HL-60/S4 treated with retinoic acid at 250 ng/mL for 4 days and 3 days (cell line): ENCODE measurements around the gene MPLKIP.
"Not testable (repeated sequence)": the region's sequence is repeated elsewhere in the genome, so short reads cannot be mapped to it uniquely, and the experiment has no call there.

Experiments
- in situ Hi-C: fragments of 300-500 bp; cut with MboI; formaldehyde crosslinking; loops from 2 replicates; pipeline ENCODE4 v1.7.0; 2022; ENCODE audit warnings: low sequenced_read_pairs

The MPLKIP gene

DNA sequence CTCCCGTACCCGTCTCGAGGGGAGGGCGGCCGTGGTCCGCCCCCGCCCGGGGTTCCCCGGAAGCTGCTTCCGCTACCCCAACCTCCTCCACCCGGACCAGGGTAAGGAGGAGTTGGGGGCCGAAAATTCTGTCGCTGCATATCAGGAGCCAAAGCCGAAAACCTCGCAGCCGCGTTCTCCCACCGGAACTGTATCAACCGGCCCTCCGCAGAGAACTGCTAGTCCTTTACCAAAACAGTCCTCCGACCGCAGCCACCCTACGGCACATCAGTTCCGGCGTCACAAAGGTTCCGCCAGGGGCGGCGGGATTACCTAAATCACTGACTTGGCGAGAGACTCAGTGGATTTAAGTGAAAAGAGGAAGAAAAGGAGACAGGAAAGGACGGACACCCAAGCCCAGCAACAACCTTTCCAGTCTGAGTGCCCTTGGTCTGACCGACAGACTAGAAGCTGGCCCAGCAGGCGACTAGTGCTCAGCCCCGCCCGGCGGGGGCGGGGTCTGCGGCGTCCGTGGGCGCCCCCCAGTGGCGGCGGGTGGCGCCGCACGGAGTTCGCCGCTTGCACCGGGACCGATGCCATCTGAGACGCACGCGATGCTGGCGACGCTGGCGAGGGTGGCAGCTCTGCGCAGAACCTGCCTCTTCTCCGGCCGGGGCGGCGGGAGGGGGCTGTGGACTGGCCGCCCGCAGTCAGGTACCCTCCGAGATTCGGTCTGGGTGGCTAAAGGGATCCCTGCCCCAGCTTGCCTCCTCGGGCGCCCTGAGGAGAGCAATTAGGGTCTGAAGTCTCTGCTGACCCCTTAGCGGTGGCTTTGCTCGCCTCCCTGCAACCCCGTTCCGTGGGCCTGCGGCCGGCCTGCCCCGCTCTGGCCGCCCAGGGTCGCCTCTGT, at the start of gene MPLKIP, which contains the start of gene SUGCT:
TSS of gene MPLKIP (minus strand) at position 195 of the 889 bp plus-strand sequence. CDS start at position 140, 55 bp downstream.
TSS of gene SUGCT (plus strand) at position 578 of the 889 bp plus-strand sequence.
- in situ Hi-C loops = no loop called here

DNA sequence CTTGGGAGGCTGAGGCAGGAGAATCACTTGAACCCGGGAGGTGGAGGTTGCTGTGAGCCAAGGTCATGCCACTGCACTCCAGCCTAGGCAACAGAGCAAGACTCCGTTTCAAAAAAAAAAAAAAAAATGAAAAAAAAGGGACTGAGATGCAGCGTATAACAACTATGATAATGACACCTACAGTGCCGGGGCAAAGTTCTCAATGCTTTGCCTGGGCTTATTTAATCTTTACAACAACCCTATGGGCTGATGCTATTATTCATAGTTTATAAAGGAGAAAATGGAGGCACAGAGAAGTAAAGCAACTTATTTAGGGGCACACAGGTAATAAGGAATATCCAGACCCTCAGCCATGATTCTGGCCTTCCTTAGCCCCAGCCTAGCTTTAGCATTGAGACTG, 48.0 kb upstream of the MPLKIP start:
- in situ Hi-C loops = no loop called here

DNA sequence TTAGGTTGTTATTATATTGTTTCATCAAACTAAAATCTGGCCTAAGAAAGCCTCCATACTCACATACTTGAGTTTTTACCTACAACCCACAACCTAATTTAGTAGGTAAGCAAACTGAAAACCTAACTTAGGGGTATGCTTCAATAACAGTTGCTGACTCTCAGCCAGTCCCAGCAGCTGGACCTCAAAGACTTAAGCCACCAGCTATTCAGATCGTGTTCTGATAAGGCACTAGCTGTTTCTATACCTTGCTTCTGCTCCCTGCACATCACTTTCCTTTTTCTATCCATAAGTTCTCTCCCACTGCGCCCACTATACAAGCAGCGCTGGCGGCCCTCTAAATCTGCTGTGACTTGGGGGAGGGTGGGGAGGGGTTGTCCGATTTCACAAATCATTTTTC, 42.6 kb upstream of the MPLKIP start:
- in situ Hi-C loops = no loop called here

DNA sequence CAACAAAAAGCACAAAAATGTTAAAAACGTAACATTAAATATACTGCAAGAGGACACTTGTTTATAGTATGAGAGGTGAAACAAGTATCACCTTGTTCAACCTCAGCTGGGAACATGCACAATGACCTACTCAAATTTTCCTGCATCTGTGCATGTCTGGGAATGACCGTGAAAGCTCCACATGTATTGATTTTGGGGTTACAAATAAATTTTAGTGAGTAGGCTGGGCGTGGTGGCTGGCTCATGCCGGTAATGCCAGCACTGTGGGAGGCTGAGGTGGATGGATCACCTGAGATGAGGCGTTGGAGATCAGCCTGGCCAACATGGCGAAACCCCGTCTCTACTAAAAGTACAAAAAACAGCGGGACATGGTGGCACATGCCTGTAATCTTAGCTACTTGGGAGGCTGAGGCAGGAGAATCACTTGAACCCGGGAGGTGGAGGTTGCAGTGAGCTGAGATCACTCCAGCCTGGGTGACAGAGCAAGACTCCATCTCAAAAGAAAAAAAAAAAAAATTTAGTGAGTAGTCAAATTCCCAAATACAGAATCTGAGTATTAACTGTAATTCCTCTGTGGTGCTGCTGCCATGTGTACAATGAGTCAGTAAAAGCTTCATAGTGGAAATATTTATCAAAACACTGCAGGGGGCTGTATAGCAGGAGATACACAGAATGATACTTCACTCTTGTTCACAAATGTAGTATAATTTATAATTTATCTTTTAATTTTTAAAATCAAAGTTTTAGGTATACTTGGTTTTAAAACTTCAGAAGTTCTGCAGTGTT, 41.5 kb upstream of the MPLKIP start:
- in situ Hi-C loops = no loop called here

DNA sequence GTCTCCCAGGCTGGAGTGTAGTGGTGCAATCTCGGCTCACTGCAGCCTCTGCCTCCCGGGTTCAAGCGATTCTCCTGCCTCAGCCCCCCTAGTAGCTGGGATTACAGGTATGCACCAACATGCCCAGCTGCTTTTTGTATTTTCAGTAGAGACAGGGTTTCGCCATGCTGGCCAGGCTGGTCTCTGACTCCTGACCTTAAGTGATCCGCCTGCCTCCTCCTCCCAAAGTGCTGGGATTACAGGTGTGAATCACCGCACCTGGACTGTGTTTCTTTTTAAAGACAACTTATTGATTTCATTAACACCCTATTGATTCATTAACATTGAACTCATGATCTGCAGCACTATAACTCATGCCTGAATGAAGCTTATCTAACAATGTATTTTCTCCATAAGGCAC, 40.8 kb upstream of the MPLKIP start:
- in situ Hi-C loops = not testable (repeated sequence)

DNA sequence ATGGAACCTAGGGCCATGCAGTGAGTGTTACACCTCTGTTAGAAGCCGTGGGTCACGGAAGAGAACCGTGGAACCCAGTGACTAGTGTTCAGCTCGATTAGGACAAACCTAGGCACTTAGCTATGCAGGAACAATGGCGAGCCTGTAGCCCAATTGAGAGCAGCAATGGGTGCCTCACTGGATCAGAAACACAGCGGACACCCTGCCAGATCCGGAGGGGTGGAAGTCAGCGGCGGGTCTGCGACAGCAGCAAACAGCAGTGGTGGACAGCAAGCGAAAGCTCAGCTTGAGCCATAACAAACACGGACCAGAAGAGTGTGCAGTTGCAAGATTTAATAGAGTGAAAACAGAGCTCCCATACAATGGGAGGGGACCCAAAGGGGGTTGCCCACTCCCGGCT, 38.7 kb upstream of the MPLKIP start:
- in situ Hi-C loops = not testable (repeated sequence)

DNA sequence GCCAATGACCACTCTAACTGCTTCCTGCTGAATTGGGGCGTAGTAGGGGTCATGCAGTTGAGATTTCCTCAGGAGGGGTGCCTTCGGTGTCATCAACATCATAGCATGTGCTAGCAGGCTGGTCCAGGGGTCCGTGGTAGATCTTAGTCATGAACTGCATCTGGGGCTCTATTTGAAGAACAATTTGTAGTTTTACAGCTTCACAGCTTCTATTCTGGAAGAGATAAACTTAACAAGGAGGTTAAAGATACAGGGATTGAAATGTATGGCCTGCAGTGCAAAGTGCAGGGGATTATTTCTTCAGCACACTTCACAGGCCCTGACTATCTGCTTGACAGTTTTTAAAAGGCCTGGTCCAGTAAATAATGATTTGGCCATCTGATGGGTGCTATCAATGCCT, 33.8 kb upstream of the MPLKIP start:
- in situ Hi-C loops = not testable (repeated sequence)

DNA sequence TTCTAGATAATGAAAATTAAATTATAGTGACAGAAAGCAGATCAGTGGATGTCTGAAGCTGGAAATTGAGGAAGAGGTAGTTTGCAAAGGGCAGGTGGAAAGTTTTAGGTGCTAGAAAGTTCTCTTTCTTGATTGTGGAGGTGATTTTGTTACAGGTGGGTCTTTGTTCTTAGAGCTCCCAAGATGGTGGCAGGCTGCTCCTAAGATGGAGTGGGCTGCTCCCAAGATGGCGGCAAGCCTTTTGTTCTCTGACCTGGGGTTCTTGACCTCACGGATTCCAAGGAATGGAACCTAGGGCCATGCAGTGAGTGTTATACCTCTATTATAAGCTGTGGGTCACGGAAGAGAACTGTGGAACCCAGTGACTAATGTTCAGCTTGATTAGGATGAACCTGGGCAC, 32.9 kb upstream of the MPLKIP start:
- in situ Hi-C loops = no loop called here

DNA sequence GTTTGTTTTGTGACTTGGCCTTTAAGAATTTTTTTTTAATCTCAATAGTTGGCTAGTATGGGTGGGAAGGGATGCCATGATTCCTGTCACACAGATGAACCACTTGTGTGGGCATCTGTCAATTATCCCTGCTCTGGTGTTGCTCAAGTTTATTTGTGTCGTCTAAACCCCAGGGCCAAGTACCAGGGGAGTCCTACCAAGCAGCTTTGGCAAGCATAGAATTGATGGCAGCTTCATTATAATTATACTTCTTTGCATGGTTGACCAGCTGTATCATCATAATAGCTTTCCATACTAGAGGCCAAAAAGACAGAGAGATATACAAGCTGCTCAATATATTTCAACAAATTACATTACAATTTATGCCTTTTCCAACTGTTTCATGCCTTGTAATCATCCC, 30.8 kb upstream of the MPLKIP start:
- in situ Hi-C loops = no loop called here

DNA sequence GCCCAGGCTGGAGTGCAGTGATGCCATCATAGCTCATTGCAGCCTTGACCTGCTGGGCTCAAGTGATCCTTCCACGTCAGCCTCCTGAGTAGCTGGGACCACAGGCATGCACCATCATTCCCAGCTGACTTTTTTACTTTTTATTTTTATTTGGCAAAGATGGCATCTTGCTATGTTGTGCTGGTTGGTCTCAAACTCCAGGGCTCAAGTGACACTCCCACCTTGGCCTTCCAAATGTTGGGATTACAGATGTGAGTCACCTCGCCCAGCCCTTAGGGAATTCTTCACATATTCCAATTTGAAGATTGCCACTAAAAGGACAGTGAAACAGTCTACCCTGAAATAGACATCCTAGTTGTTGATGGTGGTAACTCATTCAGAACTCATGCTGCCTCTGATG, 28.1 kb upstream of the MPLKIP start:
- in situ Hi-C loops = no loop called here

DNA sequence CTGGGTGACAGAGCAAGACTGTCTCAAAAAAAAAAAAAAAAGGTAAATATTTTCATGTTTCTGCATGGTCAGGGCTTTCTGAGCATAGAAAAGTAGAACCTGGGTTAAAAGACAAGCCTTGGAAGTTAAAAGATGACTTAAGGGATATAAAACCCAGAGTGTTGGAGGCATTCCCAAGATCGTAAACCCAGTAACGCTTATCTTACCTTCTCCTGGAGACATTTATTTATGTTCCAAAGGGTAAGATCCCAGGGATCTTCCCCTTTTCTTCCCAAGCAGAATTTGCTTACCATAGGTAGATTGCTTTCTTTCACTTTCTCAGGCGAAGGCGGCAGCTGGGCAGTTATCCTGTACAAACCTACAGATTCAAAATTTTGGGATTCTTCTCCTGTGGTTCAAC, 22.6 kb upstream of the MPLKIP start:
- in situ Hi-C loops = no loop called here

DNA sequence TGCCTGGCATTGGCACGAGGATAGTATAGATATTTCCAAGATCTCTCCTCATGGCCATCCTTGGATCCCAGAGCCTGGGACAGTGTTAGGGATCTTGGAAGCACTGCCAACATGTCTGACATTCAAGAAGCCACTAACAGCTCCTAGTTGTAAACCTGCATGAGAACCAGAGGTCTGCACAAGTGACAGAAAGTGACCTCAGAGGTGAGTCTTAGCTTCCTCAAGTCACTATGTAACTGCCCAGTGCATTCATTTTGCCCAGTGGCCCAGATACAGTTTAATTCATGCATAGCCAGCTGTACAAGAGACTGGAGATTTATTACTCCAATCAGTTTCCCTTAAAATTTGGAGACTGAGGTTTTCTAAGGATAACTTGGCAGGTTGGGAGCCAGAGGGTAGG, 17.1 kb upstream of the MPLKIP start:
- in situ Hi-C loops = no loop called here

DNA sequence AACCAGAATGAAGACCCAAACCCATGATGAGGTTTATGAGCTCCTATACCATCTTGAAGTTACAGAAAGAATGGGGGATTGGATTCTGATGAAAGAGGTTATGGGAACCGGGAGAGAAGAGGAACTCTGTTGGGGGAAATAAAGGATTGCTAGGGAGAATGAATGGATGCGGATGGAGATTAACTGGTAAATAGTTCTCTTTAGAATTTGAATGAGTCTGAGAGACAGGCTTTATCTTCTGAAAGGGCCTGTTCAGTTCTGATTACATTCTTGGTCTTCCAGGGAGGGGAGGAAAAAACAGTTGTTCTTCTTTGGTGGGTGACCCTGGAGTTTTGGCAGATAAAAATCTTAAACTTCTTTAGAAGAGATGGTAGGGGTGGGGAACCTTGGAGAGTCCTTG, 14.2 kb upstream of the MPLKIP start:
- in situ Hi-C loops = no loop called here

DNA sequence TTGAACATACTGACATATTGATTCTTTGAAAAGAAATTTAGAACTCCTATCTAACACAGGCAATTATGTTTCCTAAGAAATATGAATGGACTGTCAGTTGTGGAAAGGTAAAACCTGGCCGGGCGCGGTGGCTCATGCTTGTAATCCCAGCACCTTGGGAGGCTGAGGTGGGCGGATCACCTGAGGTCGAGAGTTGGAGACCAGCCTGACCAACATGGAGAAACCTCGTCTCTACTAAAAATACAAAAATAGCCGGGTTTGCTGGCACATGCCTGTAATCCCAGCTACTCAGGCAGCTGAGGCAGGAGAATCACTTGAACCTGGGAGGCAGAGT, 13.8 kb upstream of the MPLKIP start:
- in situ Hi-C loops = not testable (repeated sequence)

DNA sequence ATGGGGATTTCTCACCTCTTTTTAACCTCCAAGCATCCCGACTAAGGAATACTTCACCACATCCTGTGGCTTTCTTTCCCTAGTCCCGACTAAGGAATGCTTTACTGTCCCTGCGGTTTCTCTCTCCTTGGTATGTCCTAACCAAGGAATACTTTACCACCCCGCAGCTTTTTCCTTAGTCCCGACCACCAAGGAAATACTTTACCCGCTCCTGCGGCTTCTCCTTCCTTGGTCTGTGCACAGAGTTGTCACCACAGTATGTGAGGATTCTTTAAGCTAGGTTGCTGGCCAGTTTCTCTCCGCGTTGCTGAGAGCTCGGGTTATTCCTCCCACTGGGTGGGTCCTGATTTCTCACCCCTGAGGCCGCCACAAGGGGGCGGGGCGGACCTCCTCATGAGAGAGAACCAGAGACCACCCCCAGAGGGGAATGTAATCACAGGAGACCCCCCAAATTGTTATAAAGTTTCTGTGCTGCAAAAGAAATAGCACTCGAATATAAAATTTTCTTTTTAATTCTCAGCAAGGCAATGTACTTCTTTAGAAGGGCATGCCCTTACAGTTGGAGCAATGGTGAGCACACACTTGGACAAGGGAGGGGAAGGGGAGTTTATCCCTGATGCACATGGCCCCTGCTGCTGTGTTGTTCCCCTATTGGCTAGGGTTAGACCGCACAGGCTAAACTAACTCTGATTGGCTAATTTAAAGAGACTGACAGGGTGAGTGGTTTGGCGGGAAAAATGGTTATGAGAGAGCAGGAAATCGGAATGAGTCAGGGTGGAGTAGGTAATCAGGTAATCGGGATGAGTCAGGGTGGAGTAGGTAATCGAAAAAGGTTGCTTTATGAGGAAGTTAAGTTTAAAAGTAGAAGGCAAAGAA, 13.2 kb upstream of the MPLKIP start:
- in situ Hi-C loops = no loop called here

DNA sequence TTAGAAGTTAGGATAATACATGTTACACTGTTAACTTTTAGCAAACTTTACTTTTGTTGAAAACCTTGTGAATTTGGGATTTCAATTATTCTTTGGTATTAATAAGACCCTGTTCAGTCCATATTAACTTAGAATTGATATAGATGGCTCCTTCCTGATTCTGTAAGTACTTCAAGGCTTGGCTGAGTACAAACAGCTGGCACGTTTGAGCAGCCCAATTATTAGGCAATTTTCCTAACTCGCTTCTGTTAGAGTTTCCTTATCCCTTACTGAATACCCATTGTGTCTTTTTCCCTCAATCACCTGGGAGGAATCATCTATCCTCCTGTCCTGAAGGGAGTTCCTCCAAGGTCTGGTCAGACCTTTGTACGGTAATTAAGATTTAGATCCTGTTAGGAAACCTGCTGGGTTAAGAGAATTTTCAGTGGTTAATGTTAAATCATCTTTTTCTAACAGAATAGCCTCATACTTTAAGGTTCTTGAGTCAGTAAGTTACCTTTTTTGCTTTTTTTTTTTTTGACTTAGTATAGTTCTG, 11.2 kb upstream of the MPLKIP start:
- in situ Hi-C loops = not testable (repeated sequence)

DNA sequence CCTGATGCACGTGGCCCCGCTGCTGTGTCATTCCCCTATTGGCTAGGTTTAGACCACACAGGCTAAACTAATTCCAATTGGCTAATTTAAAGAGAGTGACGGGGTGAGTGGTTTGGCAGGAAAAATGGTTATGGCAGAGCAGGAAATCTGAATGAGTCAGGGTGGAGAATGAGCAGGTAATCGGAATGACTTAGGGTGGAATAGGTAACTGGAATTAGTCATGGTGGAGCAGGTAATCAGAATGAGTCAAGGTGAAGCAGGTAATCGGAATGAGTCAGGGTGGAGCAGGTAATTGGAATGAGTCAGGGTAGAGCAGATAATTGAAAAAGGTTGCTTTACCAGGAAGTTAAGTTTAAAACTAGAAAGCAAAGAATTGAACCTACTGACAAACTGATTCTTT, 7.5 kb upstream of the MPLKIP start:
- in situ Hi-C loops = not testable (repeated sequence)

DNA sequence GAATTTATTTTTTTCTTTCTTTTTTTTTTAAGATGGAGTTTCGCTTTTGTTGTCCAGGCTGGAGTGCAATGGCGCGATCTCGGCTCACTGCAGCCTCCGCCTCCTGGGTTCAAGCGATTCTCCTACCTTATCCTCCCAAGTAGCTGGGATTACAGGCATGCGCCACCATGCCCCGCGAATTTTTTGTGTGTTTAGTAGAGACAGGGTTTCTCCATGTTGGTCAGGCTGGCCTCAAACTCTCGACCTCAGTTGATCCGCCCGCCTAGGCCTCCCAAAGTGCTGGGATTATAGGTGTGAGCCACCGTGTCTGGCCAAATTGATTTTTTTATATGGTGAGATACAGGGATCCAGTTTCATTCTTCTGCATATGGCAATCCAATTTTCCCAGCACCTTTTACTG, 5.5 kb upstream of the MPLKIP start:
- in situ Hi-C loops = not testable (repeated sequence)

DNA sequence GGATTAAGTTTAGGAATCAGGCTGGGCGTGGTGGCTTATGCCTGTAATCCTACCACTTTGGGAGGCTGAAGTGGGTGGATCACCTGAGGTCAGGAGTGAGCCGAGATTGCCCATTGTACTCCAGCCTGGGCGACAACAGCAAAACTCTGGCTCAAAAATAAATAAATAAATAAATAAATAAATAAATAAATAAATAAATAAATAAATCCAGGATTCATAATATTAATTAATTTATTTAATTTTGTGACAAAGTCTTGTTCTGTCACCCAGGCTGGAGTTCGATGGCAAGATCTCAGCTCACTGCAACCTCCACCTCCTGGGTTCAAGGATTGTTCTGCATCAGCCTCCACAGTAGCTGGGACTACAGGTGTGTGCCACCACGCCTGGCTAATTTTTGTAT, 4.6 kb upstream of the MPLKIP start:
- in situ Hi-C loops = no loop called here

DNA sequence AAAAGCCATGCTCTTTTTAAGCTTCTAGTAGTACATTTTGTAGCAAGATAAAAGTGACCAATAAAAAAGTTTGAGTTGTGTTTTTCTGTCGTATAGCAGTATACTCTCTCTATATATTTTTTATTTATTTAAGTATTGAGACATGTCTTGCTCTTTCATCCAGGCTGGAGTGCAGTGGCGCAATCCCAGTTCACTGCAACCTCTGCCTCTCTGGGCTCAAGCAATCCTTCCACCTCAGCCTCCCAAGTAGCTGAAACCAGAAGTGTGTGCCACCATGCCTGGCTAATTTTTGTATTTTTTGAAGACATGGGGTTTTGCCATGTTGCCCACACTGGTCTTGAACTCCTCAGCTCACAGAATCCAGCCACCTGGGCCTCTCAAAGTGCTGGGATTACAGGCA, 3.1 kb upstream of the MPLKIP start:
- in situ Hi-C loops = no loop called here

DNA sequence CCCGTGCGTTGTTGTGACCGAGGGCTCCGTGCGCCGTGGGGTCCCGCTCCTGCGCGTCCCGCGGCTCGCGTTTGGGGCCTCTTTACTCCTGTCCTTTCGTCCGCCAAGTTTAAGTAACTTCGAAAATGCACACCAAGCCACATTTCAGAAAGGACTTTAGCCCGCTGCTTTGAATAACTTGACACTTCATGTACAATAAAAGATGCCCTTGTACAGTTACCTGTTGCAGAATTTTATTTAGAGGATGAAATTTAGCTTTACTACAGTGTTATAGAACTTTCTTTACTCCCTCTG, 842 bp upstream of the MPLKIP start:
- in situ Hi-C loops = no loop called here
